ENCODE measurements around the gene ASPDH. TPM values are rescaled to one million over a fixed set of nuclear protein-coding genes. Genes with fewer than 3 reads are reported as not detected.

ASPDH gene
- total and polyA plus RNA-seq, 2 of the 4 experiments (the other 2 are of a cell fraction), result not detected

GRCh38 chr19:50500060-50500752 is 13.5 kb downstream of the ASPDH start:
- ATAC-seq (ENCODE audit: low read depth) (no peak), DNase-seq (no peak)
- H3K14ac ChIP-seq (replicated peaks; ENCODE audit: low read depth, low read length), result no peak overlapping the region
- peaks cover 25% of the 10 kb centered on the region for H3K27me3 ChIP-seq (ENCODE audit: control insufficient read depth, insufficient read depth, low read length)
- H3K36me3 ChIP-seq (ENCODE audit: control insufficient read depth, insufficient read depth, low read length), result no peaks in the 10 kb centered on the region
- H3K9me1 ChIP-seq (ENCODE audit: insufficient read depth, low read length), result no peaks in the 10 kb centered on the region
- H3K27ac ChIP-seq (ENCODE audit: insufficient read depth, low read length), result no peak overlapping the region
- no peak overlapping the region for H2AFZ ChIP-seq (replicated peaks; ENCODE audit: low read length, poor library complexity)
- POLR2A ChIA-PET (ENCODE audit: unreplicated experiment), result no interaction called here
- H2AK9ac ChIP-seq (replicated peaks; ENCODE audit: low read depth, low read length, poor library complexity), result no peak overlapping the region
- TF ChIP-seq, protein P1, sequence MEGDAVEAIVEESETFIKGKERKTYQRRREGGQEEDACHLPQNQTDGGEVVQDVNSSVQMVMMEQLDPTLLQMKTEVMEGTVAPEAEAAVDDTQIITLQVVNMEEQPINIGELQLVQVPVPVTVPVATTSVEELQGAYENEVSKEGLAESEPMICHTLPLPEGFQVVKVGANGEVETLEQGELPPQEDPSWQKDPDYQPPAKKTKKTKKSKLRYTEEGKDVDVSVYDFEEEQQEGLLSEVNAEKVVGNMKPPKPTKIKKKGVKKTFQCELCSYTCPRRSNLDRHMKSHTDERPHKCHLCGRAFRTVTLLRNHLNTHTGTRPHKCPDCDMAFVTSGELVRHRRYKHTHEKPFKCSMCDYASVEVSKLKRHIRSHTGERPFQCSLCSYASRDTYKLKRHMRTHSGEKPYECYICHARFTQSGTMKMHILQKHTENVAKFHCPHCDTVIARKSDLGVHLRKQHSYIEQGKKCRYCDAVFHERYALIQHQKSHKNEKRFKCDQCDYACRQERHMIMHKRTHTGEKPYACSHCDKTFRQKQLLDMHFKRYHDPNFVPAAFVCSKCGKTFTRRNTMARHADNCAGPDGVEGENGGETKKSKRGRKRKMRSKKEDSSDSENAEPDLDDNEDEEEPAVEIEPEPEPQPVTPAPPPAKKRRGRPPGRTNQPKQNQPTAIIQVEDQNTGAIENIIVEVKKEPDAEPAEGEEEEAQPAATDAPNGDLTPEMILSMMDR (conservative IDR thresholded peaks at IDR 0.05; ENCODE audit: low read depth, low read length), result 0 out of 2 replicates have a peak, but pooled peaks have one; percentile 17
- TF ChIP-seq RFX5 (IDR thresholded peaks at IDR 0.05; ENCODE audit: low read depth, low read length), result no peak
- H3K4me1 ChIP-seq (ENCODE audit: control insufficient read depth, insufficient read depth, low read length), result no peaks in the 10 kb centered on the region
- H2AK5ac ChIP-seq (ENCODE audit: low read depth, low read length), result no peak overlapping the region
- dilution Hi-C loops (cut with HindIII; ENCODE audit: low sequenced_read_pairs, unreplicated experiment), result no loop called here
- BruUV-seq (replicated peaks), result no TSS peak
- H3K9ac ChIP-seq (ENCODE audit: low read depth, low read length), result no peak overlapping the region
- no peak overlapping the region for H3K4ac ChIP-seq (ENCODE audit: low read depth, low read length)
- no peak overlapping the region for H3K56ac ChIP-seq (ENCODE audit: extremely low read depth, insufficient read depth, low read length)
- H3K23ac ChIP-seq (ENCODE audit: low read depth, low read length), result no peak overlapping the region
- intact Hi-C loops (cut with micrococcal nuclease), result no loop called here
- in situ Hi-C loops (cut with MboI; ENCODE audit: low sequenced_read_pairs), result no loop called here
- H3K9me3 ChIP-seq (ENCODE audit: control insufficient read depth, insufficient read depth, low read length), result no peaks in the 10 kb centered on the region
- H4K8ac ChIP-seq (ENCODE audit: low read depth in 2 of 2, low read length in 2 of 2), result no peak overlapping the region
- no peak overlapping the region for H3K4me3 ChIP-seq (ENCODE audit: insufficient read depth, low read depth, low read length)
- no peak overlapping the region for H3K4me2 ChIP-seq (ENCODE audit: low read depth, low read length)
- H4K91ac ChIP-seq (ENCODE audit: insufficient read depth, low read depth, low read length), result no peak overlapping the region
- CTCF ChIA-PET, result no interaction called here
- H3K79me1 ChIP-seq (ENCODE audit: low read depth in 1 of 2, low read length in 2 of 2), result no peaks in the 10 kb centered on the region
- no peaks in the 10 kb centered on the region for H4K20me1 ChIP-seq (ENCODE audit: insufficient read depth, low read length)
- H2BK5ac ChIP-seq (ENCODE audit: low read depth, low read length, poor library complexity, severe bottlenecking), result no peak overlapping the region
- WGBS, 2 experiments (ENCODE audit: extremely low coverage in 2 of 2, insufficient read length in 1 of 2), result 4% methylated on average over 6 of the region's 27 CpGs; no CpG with 5 or more reads in 1 of the 2 experiments
- H4K5ac ChIP-seq (ENCODE audit: low read depth, low read length), result no peak overlapping the region
- H2BK20ac ChIP-seq (ENCODE audit: low read depth, low read length), result no peak overlapping the region
- H3K18ac ChIP-seq (ENCODE audit: low read depth, low read length), result no peak overlapping the region
- no peak overlapping the region for H2BK15ac ChIP-seq (ENCODE audit: low read depth, low read length)
- no peak overlapping the region for H2BK120ac ChIP-seq (ENCODE audit: low read depth, low read length)
